GM12892 (cell line): Measurements from ENCODE around the gene TOP2B.

Experiments
- POLR2A ChIP-seq: IDR thresholded peaks from 2 replicates; pipeline ENCODE4 v1.6.1; 2011; ENCODE audit warnings: low read depth, low read length, control low read depth
- POLR2AphosphoS5 ChIP-seq: IDR thresholded peaks from 2 replicates; pipeline ENCODE4 v1.6.1; 2011; ENCODE audit warnings: low read depth, low read length, control low read depth

DNA sequence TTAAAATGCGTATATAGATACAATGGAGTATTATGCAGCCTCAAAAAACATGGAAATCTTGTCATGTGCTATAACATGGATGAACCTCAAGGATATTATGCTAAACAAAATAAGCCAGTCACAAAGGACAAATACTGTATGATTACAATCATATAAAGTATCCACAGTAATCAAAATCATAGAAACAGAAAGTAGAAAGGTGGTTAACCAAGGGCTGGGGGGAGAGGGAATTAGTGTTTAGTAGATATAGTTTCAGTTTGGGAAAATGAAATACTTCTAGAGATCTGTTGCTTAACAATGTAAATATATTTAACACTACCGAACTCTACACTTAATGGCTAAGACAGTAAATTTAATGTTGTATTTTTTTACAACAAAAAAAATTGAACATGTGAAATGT, 9.0 kb downstream of the TOP2B start:
- no peak for TF ChIP-seq POLR2AphosphoS5
- TF ChIP-seq POLR2A, result no peak
